MV-4-11 (cell line): ENCODE results near the gene RPP14.

Experiments
- DNase-seq: peaks from one replicate; lab custom pipeline; 2025; lab: John Stamatoyannopoulos, UW

RPP14 gene

GRCh38 chr3:58356054-58356453, 50.0 kb downstream of the RPP14 start:
- DNase-seq = peak; percentile 79

DNA sequence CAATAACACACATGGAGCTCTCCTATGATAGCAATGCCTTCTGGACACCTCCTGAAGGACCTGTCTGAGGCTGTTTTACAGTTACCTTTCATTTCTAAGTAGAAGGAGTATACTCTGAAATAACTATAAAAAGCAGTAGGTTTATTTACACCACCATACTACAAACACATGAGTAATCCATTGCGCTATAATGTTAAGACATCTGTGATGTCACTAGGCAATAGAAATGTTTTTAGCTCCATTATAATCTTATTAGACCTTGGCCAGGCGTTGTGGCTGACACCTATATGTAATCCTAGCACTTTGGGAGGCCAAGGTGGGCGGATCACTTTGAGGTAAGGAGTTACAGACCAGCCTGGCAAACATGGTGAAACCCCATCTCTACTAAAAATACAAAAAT, 51.4 kb downstream of the RPP14 start:
- DNase-seq = no peak

GRCh38 chr3:58358092-58358491, 52.0 kb downstream of the RPP14 start:
- DNase-seq = no peak

- DNase-seq = no peak
Measured at GRCh38 chr3:58358808-58359207, 52.8 kb downstream of the RPP14 start.

- no peak for DNase-seq
Measured at GRCh38 chr3:58359621-58360020, 53.6 kb downstream of the RPP14 start.

- no peak for DNase-seq
Measured at GRCh38 chr3:58361866-58362265, 55.8 kb downstream of the RPP14 start.

GRCh38 chr3:58366699-58367098, 60.7 kb downstream of the RPP14 start:
- peak; percentile 64 for DNase-seq

DNA sequence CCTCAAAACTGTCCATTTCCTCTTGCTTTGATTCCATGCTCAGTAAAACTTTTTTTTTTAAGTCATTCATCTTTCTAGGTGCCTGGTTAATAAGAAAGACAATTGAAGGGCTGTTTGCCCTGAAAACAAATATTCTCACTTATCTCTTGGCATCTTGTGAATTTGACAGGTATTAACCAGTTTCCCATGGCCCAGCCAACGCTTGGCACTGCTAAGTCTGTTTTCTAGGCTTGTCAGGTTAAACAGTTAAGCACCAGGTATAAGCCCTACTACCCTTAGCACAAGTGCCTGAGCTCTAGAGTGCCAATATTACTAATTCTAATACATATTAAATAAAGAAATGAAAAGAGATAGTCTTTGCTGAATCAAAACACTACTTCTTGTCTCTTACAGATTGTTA, 63.0 kb downstream of the RPP14 start:
- DNase-seq = no peak
